ENCODE data around the gene STARD10. TPM values are rescaled to one million over a fixed set of nuclear protein-coding genes. Genes with fewer than 3 reads are reported as not detected.

Gene STARD10
- total and polyA plus RNA-seq, 9 of the 15 experiments (the other 6 are each of a cell fraction or from before 2014, with no cell fraction given): 0.15 to 52.9 (median 32.3) TPM

- H3K27me3 ChIP-seq (ENCODE audit: control insufficient read depth in 2 of 2, insufficient read depth in 2 of 2, low read length in 2 of 2): no peaks in the 10 kb centered on the region
- H3K4me3 ChIP-seq: no peak overlapping the region
- TF ChIP-seq CREB5 (CRISPR knock-in tag; IDR thresholded peaks at IDR 0.05) (no peak), ZBTB26 (CRISPR knock-in tag; IDR thresholded peaks at IDR 0.05) (no peak), HNRNPK (IDR thresholded peaks at IDR 0.05; ENCODE audit: low read depth, low read length, poor library complexity, severe bottlenecking) (no peak), MYNN (IDR thresholded peaks at IDR 0.05) (no peak), MYNN (CRISPR knock-in tag; IDR thresholded peaks at IDR 0.05) (no peak), ZNF431 (CRISPR knock-in tag; IDR thresholded peaks at IDR 0.05) (no peak), SRSF1 (IDR thresholded peaks at IDR 0.05; ENCODE audit: low read depth, low read length) (no peak)
- no TSS peak for BruUV-seq (replicated peaks)
- CTCF ChIA-PET (ENCODE audit: low intra/inter-chr PET ratio): no interaction called here
- in situ Hi-C loops (cut with MboI) (no loop called here), intact Hi-C loops (cut with micrococcal nuclease) (no loop called here)
- H3K9ac ChIP-seq (ENCODE audit: insufficient read depth in 1 of 2, low read depth in 2 of 2, low read length in 2 of 2): no peak overlapping the region; a peak in 1 of 4 replicates
- POLR2A ChIA-PET: no interaction called here
- ATAC-seq (no peak), FAIRE-seq (no peak), DNase-seq (ENCODE audit: extremely low read depth in 1 of 4, low spot score in 3 of 4) (no peak)
- peaks cover 0 to 19% of the 10 kb centered on the region in 2 experiments; a peak in 2 of 5 replicates for H3K4me1 ChIP-seq (replicated peaks in 1 of 2; ENCODE audit: control insufficient read depth in 2 of 2, insufficient read depth in 2 of 2, low read length in 2 of 2)
- no peaks in the 10 kb centered on the region for H3K9me1 ChIP-seq (ENCODE audit: control insufficient read depth, insufficient read depth, low read length)
- H3K4me2 ChIP-seq (ENCODE audit: insufficient read depth, low read length): no peak overlapping the region
- no peaks in the 10 kb centered on the region; the same call in 2 of the 3 replicates for H3K79me2 ChIP-seq (ENCODE audit: control insufficient read depth, insufficient read depth, low read length)
- no peak overlapping the region for H2AFZ ChIP-seq (ENCODE audit: low read depth, low read length)
- H3K9me3 ChIP-seq (replicated peaks; ENCODE audit: control insufficient read depth, insufficient read depth, low read depth, low read length): no peaks in the 10 kb centered on the region
- WGBS (ENCODE audit: insufficient coverage, low coverage, missing lambda C conversion rate): 97% methylated on average over 6 of the region's 26 CpGs
- H4K20me1 ChIP-seq (replicated peaks; ENCODE audit: control insufficient read depth, insufficient read depth, low read length): no peaks in the 10 kb centered on the region
- no peak overlapping the region for H3K27ac ChIP-seq (ENCODE audit: extremely low read depth, low read depth, low read length)
- H3K36me3 ChIP-seq (ENCODE audit: control insufficient read depth, insufficient read depth, low read length): peaks cover 72% of the 10 kb centered on the region; the same call in 2 of the 3 replicates
These were observed 81.6 kb downstream of the STARD10 start for GRCh38 chr11:72712168-72712751.

Measured in K562 (cell line).